Kidney epithelial cell (primary cell): ENCODE measurements around the gene C18orf54. TPM values are rescaled to one million over a fixed set of nuclear protein-coding genes. Genes with fewer than 3 reads are reported as not detected.
"Not testable (repeated sequence)": the region's sequence is repeated elsewhere in the genome, so short reads cannot be mapped to it uniquely, and the experiment has no call there.

Experiments used
- DNase-seq: peaks from one replicate; pipeline ENCODE4 v3.0.0-alpha.2; 2010; ENCODE audit warnings: low read depth
- H3K27me3 ChIP-seq: 2 replicates; pipeline ENCODE4 v1.6.0; 2011; ENCODE audit warnings: low read length; ENCODE audit not compliant: control insufficient read depth, insufficient read depth
- H3K36me3 ChIP-seq: 2 replicates; pipeline ENCODE4 v1.5.1; 2011; ENCODE audit warnings: low read length; ENCODE audit not compliant: control insufficient read depth, insufficient read depth
- H3K4me3 ChIP-seq: 2 replicates; pipeline ENCODE4 v1.5.1; 2011; ENCODE audit warnings: low read depth, mild to moderate bottlenecking, control low read depth, low read length
- total RNA-seq: library from RNA; depleted of rRNA; stranded (reverse); fragments of >200 nt; gene quantifications from 2 replicates; pipeline ENCODE4 v1.2.3, GENCODE V29; 2015
- TF ChIP-seq, protein P1 (sequence below): IDR thresholded peaks from 2 replicates; pipeline ENCODE4 v1.5.1; 2011; ENCODE audit warnings: mild to moderate bottlenecking, moderate library complexity, low read length, control low read depth, inconsistent platforms; ENCODE audit not compliant: insufficient read depth, poor library complexity, severe bottlenecking

Gene C18orf54
- total RNA-seq, 1 donor from 2014 or later: 3.4 TPM

DNA sequence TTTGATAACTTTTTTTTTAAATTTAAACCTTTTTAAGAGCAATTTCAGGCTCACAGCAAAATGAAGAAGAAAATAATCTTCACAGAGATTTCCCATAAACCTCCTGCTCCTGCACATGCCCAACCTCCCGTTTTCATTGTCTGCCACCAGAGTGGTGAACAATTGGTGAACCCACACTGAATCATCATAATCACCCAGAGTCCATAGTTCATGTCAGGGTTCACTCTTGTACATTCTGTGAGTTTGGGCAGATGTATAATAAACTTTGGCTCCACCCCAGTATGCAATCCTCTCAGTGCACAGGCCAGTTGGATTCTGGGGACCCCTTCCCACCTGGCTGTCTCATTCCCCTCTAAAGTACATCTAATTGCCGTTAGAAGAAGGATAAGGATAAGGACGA is 24.4 kb downstream of the C18orf54 start:
- no peak overlapping the region for H3K4me3 ChIP-seq
- H3K36me3 ChIP-seq: no peaks in the 10 kb centered on the region
- TF ChIP-seq, protein P1, sequence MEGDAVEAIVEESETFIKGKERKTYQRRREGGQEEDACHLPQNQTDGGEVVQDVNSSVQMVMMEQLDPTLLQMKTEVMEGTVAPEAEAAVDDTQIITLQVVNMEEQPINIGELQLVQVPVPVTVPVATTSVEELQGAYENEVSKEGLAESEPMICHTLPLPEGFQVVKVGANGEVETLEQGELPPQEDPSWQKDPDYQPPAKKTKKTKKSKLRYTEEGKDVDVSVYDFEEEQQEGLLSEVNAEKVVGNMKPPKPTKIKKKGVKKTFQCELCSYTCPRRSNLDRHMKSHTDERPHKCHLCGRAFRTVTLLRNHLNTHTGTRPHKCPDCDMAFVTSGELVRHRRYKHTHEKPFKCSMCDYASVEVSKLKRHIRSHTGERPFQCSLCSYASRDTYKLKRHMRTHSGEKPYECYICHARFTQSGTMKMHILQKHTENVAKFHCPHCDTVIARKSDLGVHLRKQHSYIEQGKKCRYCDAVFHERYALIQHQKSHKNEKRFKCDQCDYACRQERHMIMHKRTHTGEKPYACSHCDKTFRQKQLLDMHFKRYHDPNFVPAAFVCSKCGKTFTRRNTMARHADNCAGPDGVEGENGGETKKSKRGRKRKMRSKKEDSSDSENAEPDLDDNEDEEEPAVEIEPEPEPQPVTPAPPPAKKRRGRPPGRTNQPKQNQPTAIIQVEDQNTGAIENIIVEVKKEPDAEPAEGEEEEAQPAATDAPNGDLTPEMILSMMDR: no peak
- DNase-seq: no peak
- H3K27me3 ChIP-seq: no peaks in the 10 kb centered on the region

DNA sequence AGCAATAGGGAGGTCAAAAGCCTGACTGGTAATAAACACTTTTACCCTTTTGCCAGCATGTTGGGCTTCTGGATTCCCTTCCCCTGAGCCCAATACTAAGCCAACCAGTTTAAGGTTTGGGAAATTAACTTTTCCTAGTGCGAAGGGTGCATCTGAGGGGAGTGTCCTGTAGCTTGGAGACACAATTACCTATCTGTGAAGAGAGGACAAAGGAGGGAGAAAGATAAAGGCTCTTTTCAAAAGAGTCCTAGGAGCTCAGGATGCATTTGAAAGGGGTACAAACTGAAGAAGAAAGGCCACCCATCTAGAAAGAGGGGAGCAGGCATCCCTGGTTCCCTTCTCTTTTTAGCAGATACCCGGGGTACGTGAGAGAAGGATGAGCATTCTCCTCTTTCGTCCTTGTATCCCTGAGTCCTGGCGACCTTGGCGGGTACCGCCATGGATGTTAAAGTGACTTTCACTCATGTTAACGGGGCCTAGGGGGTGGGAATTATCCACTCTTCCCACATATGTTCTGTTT is 25.1 kb downstream of the C18orf54 start:
- Histone ChIP-seq H3K36me3 (no peaks in the 10 kb centered on the region), H3K4me3 (no peak overlapping the region), H3K27me3 (no peaks in the 10 kb centered on the region)
- no peak for DNase-seq
- TF ChIP-seq, protein P1: no peak

DNA sequence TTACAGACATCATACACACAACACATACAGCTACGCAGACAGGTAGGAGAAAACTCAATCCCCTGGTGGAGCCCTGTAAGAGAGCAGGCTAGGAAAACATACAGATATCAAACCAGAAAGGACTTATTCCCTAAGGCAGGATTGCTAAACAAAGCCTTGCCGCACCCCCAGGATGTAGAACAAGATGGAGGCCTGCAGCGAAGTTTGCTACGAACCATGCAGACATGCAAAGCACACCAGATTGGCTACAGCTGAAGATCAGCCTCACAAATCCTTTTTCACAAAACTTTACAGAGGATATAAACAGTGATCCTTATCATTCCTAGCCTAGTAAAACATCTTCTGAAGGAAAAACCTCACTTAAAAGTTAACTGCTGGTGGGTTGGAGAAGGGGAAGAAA is 28.3 kb downstream of the C18orf54 start:
- H3K27me3 ChIP-seq: no peaks in the 10 kb centered on the region
- H3K36me3 ChIP-seq: no peaks in the 10 kb centered on the region
- H3K4me3 ChIP-seq: no peak overlapping the region
- no peak for DNase-seq
- TF ChIP-seq, protein P1: no peak

DNA sequence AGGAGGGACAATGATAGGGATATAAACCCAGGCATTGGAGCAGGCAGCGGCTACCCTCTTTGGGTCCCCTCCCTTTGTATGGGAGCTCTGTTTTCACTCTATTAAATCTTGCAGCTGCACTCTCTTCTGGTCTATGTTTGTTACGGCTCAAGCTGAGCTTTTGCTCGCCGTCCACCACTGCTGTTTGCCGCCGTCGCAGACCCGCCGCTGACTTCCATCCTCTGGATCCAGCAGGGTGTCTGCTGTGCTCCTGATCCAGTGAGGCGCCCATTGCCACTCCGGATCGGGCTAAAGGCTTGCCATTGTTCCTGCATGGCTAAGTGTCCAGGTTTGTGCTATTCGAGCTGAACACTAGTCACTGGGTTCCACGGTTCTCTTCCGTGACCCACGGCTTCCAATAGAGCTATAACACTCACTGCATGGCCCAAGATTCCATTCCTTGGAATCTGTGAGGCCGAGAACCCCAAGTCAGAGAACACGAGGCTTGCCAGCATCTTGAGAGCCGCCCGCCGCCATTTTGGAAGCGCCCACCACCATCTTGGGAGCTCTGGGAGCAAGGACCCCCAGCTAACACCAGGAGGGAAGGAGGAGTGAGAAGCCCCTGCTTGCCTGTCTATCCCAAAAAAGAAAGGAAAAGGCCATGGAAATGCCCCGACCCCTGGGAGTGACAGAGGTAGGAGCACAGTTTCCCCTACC is 29.2 kb downstream of the C18orf54 start:
- not testable (repeated sequence) for H3K36me3 ChIP-seq, H3K4me3 ChIP-seq, DNase-seq, H3K27me3 ChIP-seq

DNA sequence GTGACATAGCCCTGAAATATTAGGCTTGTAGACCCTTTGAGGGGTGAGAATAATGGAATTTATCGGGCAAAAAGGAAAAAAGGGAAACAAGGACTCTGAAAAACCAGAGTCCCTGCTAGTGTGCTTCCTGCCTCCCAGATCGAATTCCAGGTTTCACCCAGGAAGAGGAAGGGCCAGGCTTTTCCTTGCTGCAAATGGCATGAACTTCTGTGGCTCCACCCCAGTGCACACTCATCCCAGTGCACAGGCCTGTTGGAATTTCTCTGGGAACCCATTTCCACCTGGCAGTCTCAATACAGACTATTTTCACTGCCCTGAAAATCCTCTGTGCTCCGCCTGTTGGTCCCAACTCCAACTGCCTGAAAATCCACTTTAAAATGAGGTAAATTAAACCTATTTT is 29.9 kb downstream of the C18orf54 start:
- TF ChIP-seq, protein P1: no peak
- no peaks in the 10 kb centered on the region for H3K27me3 ChIP-seq
- no peaks in the 10 kb centered on the region for H3K36me3 ChIP-seq
- DNase-seq: no peak
- no peak overlapping the region for H3K4me3 ChIP-seq

DNA sequence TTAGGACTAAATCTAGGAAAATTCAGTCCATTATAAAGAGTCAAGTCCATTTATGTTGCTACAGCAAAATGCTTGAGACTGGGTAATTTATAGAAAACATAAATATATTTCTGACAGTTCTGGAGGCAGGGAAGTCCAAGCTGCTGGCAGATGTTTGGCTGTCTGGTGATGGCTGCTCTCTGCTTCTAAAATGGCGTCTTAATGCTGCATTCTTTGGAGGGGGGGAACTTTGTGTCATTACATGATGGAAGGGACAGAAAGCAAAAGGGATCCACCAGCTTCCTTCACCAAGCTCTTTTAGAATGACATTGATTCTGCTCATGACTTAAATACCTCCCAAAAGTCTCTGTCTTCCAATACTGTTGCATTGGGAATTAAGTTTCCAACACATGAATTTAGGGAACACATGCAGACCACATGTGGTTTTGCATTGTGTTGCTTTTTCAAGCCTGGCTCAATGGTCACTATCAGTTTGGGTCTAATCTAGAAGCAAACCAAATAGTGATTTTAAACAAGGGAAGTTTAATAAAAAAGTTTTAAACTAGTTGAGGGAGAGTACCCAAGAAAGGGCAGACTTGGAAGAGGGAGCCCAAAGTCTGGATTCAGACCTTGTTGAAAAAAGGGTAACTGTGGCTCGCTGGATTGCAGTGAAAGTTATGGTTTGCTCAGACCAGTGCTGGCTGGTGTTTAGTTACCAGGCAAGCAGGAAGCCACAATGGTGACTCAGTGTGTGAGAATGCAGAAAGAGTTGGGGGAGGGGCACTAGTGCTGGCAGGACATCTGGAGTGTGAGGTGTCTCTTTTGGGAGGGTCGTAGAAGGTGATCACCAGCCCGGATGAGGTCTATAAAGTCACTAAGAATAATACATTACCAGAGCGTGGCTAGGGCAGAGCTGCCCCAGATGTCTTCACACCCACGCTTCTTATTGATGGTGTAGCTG is 30.8 kb downstream of the C18orf54 start:
- DNase-seq: peak; percentile 88
- no peak overlapping the region for H3K4me3 ChIP-seq

More for the DNA sequence above, 30.8 kb downstream of the C18orf54 start:
- TF ChIP-seq, protein P1: no peak
- Histone ChIP-seq H3K36me3 (no peaks in the 10 kb centered on the region), H3K27me3 (no peaks in the 10 kb centered on the region)
